GM18951 (cell line): ENCODE results near the gene ARHGAP24.

Source experiments
- POLR2A ChIP-seq: IDR thresholded peaks from 4 replicates; pipeline ENCODE4 v1.6.1; 2011; ENCODE audit warnings: mild to moderate bottlenecking; ENCODE audit not compliant: insufficient read length, insufficient read depth; ENCODE audit errors: extremely low read depth
- in situ Hi-C: fragments of 300-500 bp; cut with MboI; formaldehyde crosslinking; loops from one replicate; pipeline ENCODE4 v1.12.0; 2022; ENCODE audit warnings: low sequenced_read_pairs, mixed read lengths, inconsistent platforms; ENCODE audit not compliant: unreplicated experiment

The ARHGAP24 gene

GRCh38 chr4:85925071-85925470, 450.1 kb downstream of the ARHGAP24 start:
- in situ Hi-C loops: no loop called here
- TF ChIP-seq POLR2A: no peak

GRCh38 chr4:85928775-85929591, 454.0 kb downstream of the ARHGAP24 start:
- in situ Hi-C loops: no loop called here
- no peak for TF ChIP-seq POLR2A

GRCh38 chr4:85929961-85930665, 455.2 kb downstream of the ARHGAP24 start:
- no peak for TF ChIP-seq POLR2A
- in situ Hi-C loops: no loop called here

DNA sequence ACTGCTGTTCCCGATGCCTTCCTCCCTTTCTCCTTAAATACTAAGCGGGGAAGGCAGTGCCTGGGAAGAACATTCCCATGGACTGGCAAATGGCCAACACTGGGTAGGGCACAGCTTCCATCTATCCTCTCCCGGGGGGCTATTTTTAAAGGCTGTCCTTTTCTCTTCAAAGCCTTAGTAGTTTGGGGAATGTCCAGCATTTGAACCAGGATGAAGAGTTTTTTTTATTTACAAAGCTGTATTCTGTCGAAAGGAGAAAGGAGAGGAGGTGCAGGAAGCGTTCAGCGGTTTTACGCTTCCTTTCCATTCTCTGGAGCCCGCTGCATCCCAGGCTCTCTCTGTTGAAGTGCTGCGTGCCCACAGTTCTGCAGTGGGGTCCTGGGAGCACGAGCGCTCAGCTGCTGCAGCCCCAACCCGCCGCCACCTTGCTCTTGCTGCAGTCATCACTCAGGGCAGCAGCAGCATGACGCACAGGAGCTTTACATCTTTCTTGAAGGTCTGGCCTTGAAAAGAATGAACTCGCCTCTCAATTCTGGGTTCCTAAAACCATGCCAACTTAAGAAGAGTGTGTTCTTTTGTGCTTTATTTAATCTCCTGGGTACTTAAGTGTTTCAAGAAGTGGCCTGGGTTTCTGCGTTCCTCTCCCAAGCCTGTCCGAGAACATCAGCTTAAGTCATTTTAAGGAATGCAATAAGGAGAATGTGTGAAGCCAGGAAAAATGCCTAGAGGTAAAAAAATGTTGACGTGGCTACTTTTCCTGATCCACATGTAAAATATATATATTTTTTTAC, 457.7 kb downstream of the ARHGAP24 start:
- in situ Hi-C loops: no loop called here
- TF ChIP-seq POLR2A: no peak

GRCh38 chr4:85933291-85933640, 458.3 kb downstream of the ARHGAP24 start:
- in situ Hi-C loops: no loop called here
- TF ChIP-seq POLR2A: no peak

DNA sequence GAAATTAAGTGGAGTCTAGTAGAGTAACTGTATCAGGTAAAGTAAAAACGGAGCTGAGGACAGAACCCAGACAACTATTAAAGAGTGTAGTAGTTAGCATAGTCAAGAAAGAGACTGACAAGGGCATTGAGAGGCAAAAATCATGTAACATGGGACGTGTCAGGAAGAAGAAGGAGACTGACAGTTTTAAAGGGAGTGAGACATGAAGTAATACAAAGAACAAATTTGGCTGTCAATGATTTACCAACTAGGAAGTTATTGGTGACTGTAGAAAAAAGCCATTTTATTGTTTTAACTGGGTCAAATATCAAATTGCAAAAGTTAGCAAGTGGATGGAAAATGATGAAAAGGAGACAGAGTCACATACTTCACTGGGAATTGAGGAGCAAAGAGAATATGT, 462.6 kb downstream of the ARHGAP24 start:
- in situ Hi-C loops: no loop called here
- no peak for TF ChIP-seq POLR2A

- in situ Hi-C loops: no loop called here
- TF ChIP-seq POLR2A: no peak
Measured at GRCh38 chr4:85938062-85938461, 463.1 kb downstream of the ARHGAP24 start.

- no peak for TF ChIP-seq POLR2A
- in situ Hi-C loops: no loop called here
Measured at GRCh38 chr4:85938902-85939301, 464.0 kb downstream of the ARHGAP24 start.

DNA sequence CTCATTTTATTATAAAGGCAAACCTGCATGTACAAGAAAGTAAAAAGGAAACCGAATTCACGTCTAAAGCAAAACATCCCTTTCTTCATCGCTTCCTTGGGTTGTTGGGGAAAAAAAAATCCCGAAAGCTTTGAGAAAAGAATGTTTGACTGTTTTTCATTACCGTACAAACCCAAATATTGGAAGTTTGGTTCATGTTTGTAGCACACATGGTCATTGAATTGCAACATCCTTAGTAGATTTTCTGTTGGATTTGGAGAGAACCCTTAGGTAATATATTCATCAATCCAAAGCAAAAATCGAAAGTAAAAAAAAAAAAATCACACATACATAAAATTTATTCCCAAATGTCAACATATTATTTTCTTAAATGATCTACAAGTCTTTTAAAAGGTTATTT, 464.6 kb downstream of the ARHGAP24 start:
- in situ Hi-C loops: no loop called here
- TF ChIP-seq POLR2A: no peak

- in situ Hi-C loops: no loop called here
- no peak for TF ChIP-seq POLR2A
Measured at GRCh38 chr4:85940151-85940550, 465.2 kb downstream of the ARHGAP24 start.

- TF ChIP-seq POLR2A: no peak
- in situ Hi-C loops: no loop called here
Measured at GRCh38 chr4:85942107-85942506, 467.2 kb downstream of the ARHGAP24 start.

- in situ Hi-C loops: no loop called here
- TF ChIP-seq POLR2A: no peak
Measured at GRCh38 chr4:85946821-85947220, 471.9 kb downstream of the ARHGAP24 start.

DNA sequence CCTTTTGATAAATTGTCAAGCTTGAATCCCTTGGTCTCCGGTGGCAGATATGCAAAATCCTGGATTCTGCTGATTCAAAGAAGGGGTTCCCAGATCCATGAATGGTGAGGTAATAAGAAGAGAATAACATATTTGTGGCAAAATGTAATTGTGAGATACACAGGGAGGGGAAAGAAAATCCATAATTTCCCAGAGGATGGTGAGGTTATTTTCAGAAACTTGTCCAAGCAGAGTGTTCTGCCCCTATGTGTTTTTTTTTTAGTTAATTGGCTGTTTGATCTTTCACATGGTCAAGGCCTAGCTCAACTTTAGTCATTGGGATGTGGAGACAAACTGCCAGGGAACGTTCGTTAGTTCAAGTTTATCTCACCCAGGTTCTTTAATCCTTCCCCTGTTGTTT, 476.1 kb downstream of the ARHGAP24 start:
- in situ Hi-C loops: loop anchor here (25.0 kb wide), 1 partner anchor 564 kb away; no protein-coding TSS in a partner anchor
- TF ChIP-seq POLR2A: no peak
